Adrenal gland (tissue), 12 donors: ENCODE data around the gene TFPI. TPM values are rescaled to one million over a fixed set of nuclear protein-coding genes. Genes with fewer than 3 reads are reported as not detected.

Experiments used
- DNase-seq, 7 donors: peaks; one replicate each; pipeline ENCODE4 v3.0.0-alpha.2; 2019 to 2020
- H3K27ac ChIP-seq, 5 donors: fragments of 200-600 bp; sonication (generic) in 4 of 5; 1 replicate in 3 of 5; 2 replicates in 2 of 5; pipeline versions ENCODE4 v1.5.1 to v1.8.0; 2016 to 2020; ENCODE audit warnings: mild to moderate bottlenecking in 1 of 5
- H3K27me3 ChIP-seq: fragments of 200-600 bp; 2 replicates; pipeline ENCODE4 v1.8.0; 2021
- H3K36me3 ChIP-seq, 2 donors: fragments of 200-600 bp; replicated peaks in 1 of 2; 1 replicate in 1 of 2; 2 replicates in 1 of 2; pipeline versions ENCODE4 v1.5.1 to v1.8.0; 2018 to 2022
- H3K4me1 ChIP-seq, 2 donors: fragments of 200-600 bp; replicated peaks in 1 of 2; 1 replicate in 1 of 2; 2 replicates in 1 of 2; pipeline versions ENCODE4 v1.5.1 to v1.8.0; 2018 to 2021
- H3K4me3 ChIP-seq, 4 donors: fragments of 200-600 bp; sonication (generic) in 3 of 4; one replicate each; pipeline ENCODE4 v1.5.1; 2016 to 2018
- H3K9me3 ChIP-seq, 3 donors: fragments of 200-600 bp; sonication (generic) in 1 of 3; replicated peaks in 1 of 3; 1 replicate in 2 of 3; 2 replicates in 1 of 3; pipeline versions ENCODE4 v1.5.1 to v1.8.0; 2016 to 2021
- POLR2A ChIP-seq, 2 donors: fragments of 450-650 bp; IDR thresholded peaks; one replicate each; pipeline ENCODE4 v1.6.1; 2017; ENCODE audit warnings: antibody characterized with exemption in 2 of 2, mild to moderate bottlenecking in 2 of 2, moderate library complexity in 1 of 2
- WGBS, 4 donors: extraction: QIAGEN DNeasy Blood & Tissue Kit in 2 of 4; methylation state at CpG; one replicate each; pipeline versions ENCODE4 v1.1.5 to v1.1.7; 2013 to 2017; 5-methylcytosine and 5-hydroxymethylcytosine counted together
- intact Hi-C, 2 donors: fragments of 100-400 bp; cut with DNase I; formaldehyde crosslinking; loops; one replicate each; pipeline versions ENCODE4 v1.14.1 to v1.15.0; 2022 to 2023
- polyA plus RNA-seq, 3 donors: library from polyadenylated mRNA; stranded (reverse); fragments of 200-250 nt in 2 of 3; fragments of 350-450 nt in 1 of 3; fragmentation: Illumina TruSeq in 1 of 3; extraction: RNeasy Lipid Tissue Mini Kit (QIAGEN cat#74804) in 1 of 3; gene quantifications; one replicate each; pipeline ENCODE4 v1.2.3, GENCODE V29; 2013 to 2014
- total RNA-seq, 9 donors: library from RNA; depleted of rRNA in 4 of 9; stranded (reverse); fragments of >200 nt in 4 of 9; fragments of 120-200 nt in 1 of 9; fragmentation: NEBNext Ultra II Directional in 1 of 9; extraction: Animal tissue kit (Norgen Biotek cat#: 25700) in 1 of 9; gene quantifications; one replicate each; pipeline versions ENCODE4 v1.1.0 to v1.2.4, GENCODE V29; 2013 to 2023
- TF ChIP-seq, protein P1 (sequence below), 6 experiments: fragments of 450-650 bp in 4 of 6; fragments of 200-600 bp in 2 of 6; sonication (generic) in 1 of 6; IDR thresholded peaks; 1 replicate in 5 of 6; 2 replicates in 1 of 6; pipeline versions ENCODE4 v1.5.1 to v1.8.0; 2016 to 2021; ENCODE audit warnings: antibody characterized with exemption in 6 of 6, mild to moderate bottlenecking in 2 of 6, moderate library complexity in 1 of 6
- donor health status: healthy with polysubstance abuse.
- donor health status: Bipolar disorder and iron deficiency.
- donor health status: DM: yes; HTN: yes; CAD: no.
- donor health status: DM: no; HTN: no; CAD: no.
- donor health status: DM: no; HTN: no; CAD: no.
- donor health status: DM: yes; HTN: yes; CAD: no.

TFPI gene
- total and polyA plus RNA-seq, 12 donors: 19.7 to 104 (median 33.9) TPM

DNA sequence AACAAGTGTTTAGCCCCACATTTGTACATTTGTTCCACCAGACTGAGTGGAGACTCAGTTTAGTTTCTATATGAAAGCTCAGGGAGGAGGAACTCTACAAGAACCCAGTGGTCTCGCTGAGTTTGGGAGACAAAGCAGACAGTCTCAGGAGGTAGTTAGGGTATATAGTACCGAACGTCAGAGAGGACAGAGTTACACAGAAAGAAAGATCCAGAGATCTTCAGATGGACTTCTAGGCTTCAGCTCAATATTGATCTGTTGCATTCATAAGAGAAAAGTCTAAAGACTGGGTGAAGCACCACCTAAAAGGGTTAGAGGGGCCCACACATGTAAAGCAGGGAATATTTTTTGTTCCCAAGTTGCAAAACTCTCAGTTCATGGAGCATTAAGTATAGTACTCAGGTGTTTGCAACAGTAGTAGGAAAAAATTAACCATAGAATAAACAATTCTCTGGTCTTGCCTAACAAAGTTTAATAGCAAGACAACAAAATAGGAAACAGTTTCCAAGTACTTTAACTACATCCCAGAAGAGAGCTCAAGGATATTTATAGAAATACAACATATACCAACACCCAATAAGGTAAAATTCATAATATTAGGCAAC, 4.2 kb downstream of the TFPI start:
- no peaks in the 10 kb centered on the region for H3K36me3 ChIP-seq
- peaks cover 0 to 14% of the 10 kb centered on the region in 2 donors for H3K4me1 ChIP-seq
- H3K27ac ChIP-seq: no peak overlapping the region
- WGBS, 4 donors: 70 to 83% (median 75%) methylated on average over 3 of the region's 3 CpGs
- H3K27me3 ChIP-seq: no peaks in the 10 kb centered on the region
- TF ChIP-seq, protein P1, sequence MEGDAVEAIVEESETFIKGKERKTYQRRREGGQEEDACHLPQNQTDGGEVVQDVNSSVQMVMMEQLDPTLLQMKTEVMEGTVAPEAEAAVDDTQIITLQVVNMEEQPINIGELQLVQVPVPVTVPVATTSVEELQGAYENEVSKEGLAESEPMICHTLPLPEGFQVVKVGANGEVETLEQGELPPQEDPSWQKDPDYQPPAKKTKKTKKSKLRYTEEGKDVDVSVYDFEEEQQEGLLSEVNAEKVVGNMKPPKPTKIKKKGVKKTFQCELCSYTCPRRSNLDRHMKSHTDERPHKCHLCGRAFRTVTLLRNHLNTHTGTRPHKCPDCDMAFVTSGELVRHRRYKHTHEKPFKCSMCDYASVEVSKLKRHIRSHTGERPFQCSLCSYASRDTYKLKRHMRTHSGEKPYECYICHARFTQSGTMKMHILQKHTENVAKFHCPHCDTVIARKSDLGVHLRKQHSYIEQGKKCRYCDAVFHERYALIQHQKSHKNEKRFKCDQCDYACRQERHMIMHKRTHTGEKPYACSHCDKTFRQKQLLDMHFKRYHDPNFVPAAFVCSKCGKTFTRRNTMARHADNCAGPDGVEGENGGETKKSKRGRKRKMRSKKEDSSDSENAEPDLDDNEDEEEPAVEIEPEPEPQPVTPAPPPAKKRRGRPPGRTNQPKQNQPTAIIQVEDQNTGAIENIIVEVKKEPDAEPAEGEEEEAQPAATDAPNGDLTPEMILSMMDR (IDR thresholded peaks at IDR 0.05): no peak
- no peak for TF ChIP-seq POLR2A (IDR thresholded peaks at IDR 0.05)
- no peaks in the 10 kb centered on the region for H3K9me3 ChIP-seq
- no peak overlapping the region for H3K4me3 ChIP-seq
- no peak for DNase-seq
- intact Hi-C loops: no loop called here

DNA sequence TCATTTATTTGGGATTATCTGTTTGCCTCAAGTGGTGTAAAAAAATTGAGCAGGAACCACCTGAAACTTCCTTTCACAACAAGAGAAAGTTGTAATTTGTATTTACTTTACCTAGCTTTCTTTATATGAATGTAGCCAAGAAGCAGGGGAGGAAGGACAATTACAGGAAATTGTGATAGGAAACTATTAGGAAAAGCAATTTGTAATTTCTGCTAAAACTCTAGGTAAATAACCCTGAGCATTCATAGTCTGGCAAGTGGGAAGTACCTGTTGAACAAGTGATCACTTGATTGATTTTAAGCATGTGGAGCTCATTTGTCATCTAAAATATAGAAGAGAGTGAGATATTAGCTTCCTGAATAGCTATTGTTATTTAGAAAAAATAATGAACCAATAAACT, 5.0 kb downstream of the TFPI start:
- H3K4me1 ChIP-seq: peaks cover 0 to 14% of the 10 kb centered on the region in 2 donors
- no peak for DNase-seq
- TF ChIP-seq, protein P1 (IDR thresholded peaks at IDR 0.05): no peak
- TF ChIP-seq POLR2A (IDR thresholded peaks at IDR 0.05): no peak

DNA sequence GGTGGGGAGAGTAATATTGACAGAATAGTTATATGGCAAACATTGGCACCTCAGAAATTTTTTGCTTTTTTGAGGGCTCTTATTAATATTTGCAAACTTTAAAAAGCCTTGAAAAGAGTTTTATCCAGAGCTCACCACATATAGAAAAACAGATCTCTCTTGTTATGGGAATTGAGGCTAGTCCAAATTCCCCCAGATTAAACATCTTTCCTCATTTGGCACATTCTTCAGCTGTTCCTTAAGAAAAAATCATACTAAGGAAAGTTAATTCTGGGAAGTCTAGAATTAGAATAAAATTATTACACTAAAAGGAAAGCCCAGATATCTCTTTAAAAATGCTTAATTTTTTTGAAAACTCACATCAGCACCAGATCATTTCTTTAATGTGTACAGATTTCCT, 5.6 kb downstream of the TFPI start:
- peaks cover 0 to 14% of the 10 kb centered on the region in 2 donors for H3K4me1 ChIP-seq
- H3K27ac ChIP-seq: no peak overlapping the region

More for the DNA sequence above, 5.0 kb downstream of the TFPI start:
- intact Hi-C loops: no loop called here
- H3K4me3 ChIP-seq: no peak overlapping the region
- no peaks in the 10 kb centered on the region for H3K36me3 ChIP-seq
- no peak overlapping the region for H3K27ac ChIP-seq
- no peaks in the 10 kb centered on the region for H3K27me3 ChIP-seq
- H3K9me3 ChIP-seq: no peaks in the 10 kb centered on the region

DNA sequence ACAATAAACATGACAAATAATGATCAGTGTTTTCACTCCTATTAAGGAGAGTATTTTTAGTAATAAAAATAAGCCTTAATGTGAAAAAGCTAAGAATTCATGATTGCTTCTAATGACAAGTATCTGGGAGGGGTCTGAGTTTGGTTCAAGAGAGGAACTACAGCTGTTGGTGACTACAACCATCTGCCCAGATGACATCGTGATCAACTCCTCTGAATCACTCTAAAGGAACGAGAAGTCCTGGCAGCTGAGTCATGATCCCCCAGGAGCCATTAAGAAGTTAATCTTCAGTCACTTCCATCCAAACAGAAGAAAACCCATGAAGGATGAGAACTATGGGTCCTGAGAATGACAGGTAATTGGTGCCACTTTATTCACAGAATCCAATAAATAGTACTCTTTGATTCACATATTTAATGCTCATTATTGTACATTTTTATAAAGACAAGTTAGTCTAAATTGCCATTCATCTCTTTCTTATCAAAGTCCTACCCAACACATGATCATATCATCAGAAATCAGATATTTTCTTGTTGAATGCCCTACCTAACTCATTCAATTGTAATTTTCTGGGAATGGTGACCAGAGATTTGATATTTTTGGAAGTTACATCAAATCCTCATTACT, 6.8 kb downstream of the TFPI start:
- DNase-seq: peak in 6 of 7 donors; percentile 29 to 67 (median 39)

More for the DNA sequence above, 5.6 kb downstream of the TFPI start:
- H3K4me3 ChIP-seq: no peak overlapping the region
- no peaks in the 10 kb centered on the region for H3K27me3 ChIP-seq
- H3K9me3 ChIP-seq: no peaks in the 10 kb centered on the region
- intact Hi-C loops: no loop called here
- no peak for DNase-seq
- H3K36me3 ChIP-seq: no peaks in the 10 kb centered on the region
- TF ChIP-seq, protein P1 (IDR thresholded peaks at IDR 0.05): no peak
- no peak for TF ChIP-seq POLR2A (IDR thresholded peaks at IDR 0.05)

More for the DNA sequence above, 6.8 kb downstream of the TFPI start:
- Histone ChIP-seq H3K4me1 (peaks cover 0 to 15% of the 10 kb centered on the region in 2 donors), H3K9me3 (no peaks in the 10 kb centered on the region), H3K27ac (no peak overlapping the region), H3K36me3 (no peaks in the 10 kb centered on the region), H3K27me3 (no peaks in the 10 kb centered on the region), H3K4me3 (no peak overlapping the region)
- TF ChIP-seq, protein P1 (IDR thresholded peaks at IDR 0.05): no peak
- TF ChIP-seq POLR2A (IDR thresholded peaks at IDR 0.05): no peak
- 7 to 20% (median 14%) methylated on average over 2 of the region's 2 CpGs for WGBS, 4 donors
- intact Hi-C loops: no loop called here
